Stimulated activated CD8-positive, alpha-beta memory T cell treated with anti-CD3 and anti-CD28 coated beads, Interleukin-4, amount 100 ng/mL, for 1 hour (primary cell): Measurements from ENCODE around the gene VPS51.
A peak's percentile ranks its signal among the peaks of the same experiment; 100 is the strongest.
"Not testable (repeated sequence)": the region's sequence is repeated elsewhere in the genome, so short reads cannot be mapped to it uniquely, and the experiment has no call there.

Experiments
- DNase-seq, 2 donors: peaks; one replicate each; pipeline ENCODE4 v3.0.0-alpha.2; 2020; ENCODE audit warnings: low read depth in 2 of 2, low spot score in 1 of 2

The VPS51 gene

DNA sequence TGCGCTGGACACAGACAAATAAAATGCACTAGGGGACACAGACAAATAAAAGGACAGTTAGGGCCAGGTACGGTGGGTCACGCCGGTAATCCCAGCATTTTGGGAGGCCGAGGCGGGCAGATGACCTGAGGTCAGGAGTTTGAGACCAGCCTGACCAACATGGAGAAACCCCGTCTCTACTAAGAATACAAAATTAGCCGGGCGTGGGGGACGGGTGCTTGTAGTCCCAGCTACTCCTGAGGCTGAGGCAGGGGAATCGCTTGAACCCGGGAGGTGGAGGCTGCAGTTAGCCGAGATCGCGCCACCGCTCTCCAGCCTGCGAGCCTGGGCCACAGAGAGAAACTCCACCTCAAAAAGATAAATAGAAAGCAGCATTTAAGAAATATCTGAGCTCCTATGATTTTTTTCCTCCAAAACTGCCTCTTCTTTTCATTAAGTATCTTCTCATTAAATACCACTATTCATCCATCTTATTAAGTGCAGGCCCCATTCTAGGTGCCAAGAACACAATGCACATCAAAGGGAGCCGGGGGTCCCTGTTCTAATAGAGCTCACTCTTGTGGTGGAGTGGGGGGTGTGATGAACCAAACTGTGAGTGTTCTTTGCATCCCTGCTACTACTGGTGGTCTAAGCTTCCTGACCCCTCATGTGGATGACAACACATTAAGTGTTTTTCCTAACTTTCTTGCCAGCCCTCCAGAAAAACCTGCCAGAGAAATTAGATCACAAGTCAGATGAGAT lies 22.3 kb downstream of the VPS51 start:
- no peak for DNase-seq

DNA sequence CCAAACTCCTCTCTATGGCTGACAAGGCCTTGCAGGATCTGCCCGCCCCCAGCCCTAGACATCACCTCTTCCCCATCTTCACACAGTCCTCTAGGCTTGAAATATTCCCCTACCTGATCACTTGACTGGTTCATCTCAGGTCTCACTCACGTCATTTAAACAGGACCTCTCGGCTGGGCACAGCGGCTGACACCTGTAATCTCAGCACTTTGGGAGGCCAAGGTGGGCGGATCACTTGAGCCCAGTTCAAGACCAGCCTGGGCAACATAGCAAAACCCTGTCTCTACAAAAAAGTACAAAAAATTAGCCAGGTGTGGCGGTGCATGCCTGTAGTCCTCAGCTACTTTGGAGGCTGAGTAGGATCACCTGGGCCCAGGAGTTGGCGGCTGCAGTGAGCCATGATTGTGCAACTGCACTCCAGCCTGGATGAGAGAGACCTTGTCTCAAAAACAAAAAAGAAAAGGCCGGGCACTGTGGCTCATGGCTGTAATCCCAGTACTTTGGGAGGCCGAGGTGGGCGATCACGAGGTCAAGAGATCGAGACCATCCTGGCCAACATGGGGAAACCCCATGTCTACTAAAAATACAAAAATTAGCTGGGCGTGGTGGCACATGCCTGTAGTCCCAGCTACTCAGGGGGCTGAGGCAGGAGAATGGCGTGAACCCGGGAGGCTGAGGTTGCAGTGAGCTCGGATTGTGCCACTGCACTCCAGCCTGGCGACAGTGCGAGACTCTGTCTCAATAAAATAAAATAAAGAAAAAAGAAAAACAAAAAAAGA lies 23.1 kb downstream of the VPS51 start:
- DNase-seq, result not testable (repeated sequence)

DNA sequence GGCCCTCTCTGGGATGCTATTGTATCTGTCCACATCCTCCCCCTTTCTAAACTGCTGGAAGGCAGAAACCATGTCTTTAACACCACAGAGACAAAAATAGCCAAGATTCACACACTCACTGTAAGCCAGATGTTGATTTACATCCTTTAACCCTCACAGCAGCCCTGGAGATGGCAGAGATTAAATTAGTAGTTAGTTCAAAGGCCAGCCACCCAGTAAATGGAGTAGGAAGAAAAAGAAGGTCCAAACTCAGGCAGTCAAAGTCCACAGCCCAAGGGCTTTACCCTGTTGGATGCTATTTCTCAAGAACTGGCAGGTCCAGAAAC lies 23.6 kb downstream of the VPS51 start:
- DNase-seq, result no peak

DNA sequence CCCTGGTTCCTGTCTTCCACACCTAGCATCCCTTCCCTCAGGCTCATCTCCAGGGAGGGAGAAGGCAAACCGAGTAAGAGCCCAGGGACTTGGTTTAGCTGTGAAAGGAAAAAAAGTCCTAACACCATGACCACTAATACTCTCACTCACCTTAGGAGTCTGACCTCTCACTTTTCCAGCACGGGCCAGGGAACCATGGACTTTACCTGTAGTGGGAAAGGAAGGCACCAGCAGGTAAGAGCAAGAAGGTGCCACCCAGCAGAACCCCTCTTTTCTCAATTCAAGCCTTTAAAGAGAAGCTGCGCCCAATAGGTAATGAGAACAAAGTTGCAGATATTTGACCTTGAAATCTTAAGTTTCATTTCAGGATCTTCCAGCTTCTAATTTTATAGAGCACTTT lies 24.8 kb downstream of the VPS51 start:
- no peak for DNase-seq

DNA sequence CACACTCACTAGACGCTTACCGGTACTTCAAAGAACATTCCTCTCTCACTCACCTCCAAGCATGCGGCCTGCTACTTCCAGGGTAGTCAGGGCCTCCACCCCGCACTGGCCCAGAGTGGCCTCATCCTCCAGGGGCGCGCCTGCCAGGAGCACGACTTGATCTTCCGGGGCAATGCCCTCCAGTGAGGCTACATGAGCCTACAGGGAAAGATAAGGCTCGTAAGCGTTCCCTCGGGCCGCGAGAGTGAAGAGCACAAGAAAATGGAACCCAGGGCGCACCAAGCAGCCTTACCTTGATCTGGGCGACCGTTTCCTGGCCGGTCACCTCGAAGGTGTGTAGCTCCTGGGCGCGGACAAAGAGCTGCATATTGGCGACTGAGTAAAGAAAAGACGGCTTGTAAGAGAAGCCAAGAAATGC lies 25.4 kb downstream of the VPS51 start:
- DNase-seq, result no peak

DNA sequence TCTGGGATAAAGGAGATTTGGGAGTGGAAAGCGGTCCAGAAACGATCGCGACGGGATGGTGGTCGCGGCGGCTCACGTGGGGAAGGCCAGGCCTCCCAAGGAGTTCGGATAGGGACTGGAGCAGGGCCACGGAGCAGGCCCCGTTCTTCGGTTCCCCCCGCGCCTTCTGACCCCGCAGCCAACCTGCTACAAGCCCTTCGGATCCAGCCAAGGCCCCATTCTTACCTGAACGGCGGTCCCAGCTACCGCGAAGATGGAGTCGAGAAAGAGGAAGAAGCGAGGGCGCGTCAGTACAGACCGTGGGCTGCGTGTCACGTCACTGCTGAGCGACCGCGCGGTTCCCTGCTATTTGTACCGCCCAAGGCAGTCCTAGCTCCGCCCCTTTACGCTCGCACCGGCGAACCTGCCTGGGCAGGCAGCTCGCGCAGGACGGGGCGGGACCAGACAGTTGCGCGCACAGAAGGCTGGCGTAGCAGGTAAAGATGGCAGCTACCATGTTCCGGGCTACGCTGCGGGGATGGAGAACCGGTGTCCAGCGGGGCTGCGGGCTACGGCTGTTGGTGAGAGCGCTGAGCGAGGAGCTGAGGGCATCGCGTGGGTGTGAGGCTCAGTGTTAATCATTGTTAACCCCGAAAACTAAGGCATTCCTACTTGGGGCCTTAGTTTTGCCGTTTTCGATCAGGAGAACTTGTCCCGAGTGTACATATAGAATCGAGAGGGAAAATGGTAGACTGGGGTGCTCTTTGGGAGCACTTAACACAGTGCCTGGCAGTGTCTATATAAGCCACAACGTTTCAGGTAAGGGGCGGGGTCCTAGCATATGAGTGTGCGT lies 26.1 kb downstream of the VPS51 start, which contains the start of the genes FAU and MRPL49:
TSS of gene FAU (minus strand) at position 270 of the 832 bp plus-strand sequence. CDS start 321 bp downstream, outside the sequence.
TSS of gene MRPL49 (plus strand) at position 457 of the 832 bp plus-strand sequence. CDS start at position 483, 26 bp downstream.
- peak; percentile 96 to 98 for DNase-seq

DNA sequence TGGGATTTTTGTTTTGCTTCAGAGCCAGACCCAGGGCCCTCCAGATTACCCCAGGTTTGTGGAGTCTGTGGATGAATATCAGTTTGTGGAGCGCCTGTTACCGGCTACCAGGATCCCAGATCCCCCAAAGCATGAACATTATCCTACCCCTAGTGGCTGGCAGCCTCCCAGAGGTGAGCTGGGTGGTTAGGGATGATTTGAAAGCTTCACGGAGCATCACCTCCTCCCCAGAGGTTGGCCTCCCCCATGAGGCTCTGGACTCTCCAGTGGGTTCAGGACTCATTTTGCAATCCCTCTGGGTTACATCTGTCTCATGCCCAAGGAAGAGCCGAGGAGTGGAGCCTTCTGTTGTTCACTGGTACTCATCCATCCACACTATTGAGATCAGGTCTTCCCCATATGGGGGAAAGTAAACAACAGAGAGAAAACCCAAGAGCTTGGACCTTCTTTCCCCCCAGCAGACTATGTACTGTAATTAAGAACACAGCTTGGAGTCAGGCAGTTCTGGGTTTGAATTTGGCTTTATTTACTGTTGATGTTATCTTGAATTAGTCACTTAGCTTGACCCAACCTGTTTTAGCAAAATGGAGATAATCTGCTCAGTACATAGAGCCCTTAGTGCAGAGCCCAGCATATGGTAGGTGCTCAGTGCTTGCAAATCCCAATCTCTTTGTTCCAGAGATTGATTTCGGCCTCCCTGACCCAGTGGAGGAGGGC lies 28.6 kb downstream of the VPS51 start:
- DNase-seq, result no peak

DNA sequence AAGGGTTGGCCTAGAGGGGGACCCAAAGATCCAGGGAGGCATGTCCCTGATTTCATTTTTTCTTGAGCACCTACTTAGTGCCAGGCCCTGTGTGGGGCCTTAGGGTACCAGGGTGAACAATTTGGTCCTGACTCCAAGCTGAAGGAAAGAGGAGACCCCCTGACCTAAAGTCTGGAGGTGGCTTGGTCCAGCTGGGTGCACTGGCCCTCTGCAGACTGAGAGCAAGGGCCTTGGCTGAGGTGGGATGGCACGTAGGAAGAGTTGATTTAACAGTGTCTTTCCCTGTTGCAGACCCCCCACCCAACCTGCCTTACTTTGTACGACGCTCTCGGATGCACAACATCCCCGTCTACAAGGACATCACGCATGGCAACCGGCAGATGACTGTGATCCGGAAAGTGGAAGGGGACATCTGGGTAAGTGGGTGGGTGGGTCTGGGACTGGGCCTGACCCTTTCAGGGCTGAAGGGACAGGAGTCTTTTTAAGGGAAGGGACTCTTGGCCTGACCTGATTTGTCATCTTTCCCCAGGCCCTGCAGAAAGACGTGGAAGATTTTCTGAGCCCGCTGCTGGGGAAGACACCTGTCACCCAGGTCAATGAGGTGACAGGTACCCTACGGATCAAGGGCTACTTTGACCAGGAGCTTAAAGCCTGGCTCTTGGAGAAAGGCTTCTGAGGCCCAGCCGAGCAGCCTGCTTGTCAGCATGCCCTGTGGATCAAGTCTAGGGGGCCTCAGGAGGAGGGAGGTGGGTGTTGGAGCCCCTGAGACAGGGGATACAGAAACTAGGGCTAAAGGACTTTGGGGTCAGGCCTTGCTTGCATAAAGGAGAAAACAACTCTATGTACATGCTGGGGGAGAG lies 29.4 kb downstream of the VPS51 start:
- no peak for DNase-seq

DNA sequence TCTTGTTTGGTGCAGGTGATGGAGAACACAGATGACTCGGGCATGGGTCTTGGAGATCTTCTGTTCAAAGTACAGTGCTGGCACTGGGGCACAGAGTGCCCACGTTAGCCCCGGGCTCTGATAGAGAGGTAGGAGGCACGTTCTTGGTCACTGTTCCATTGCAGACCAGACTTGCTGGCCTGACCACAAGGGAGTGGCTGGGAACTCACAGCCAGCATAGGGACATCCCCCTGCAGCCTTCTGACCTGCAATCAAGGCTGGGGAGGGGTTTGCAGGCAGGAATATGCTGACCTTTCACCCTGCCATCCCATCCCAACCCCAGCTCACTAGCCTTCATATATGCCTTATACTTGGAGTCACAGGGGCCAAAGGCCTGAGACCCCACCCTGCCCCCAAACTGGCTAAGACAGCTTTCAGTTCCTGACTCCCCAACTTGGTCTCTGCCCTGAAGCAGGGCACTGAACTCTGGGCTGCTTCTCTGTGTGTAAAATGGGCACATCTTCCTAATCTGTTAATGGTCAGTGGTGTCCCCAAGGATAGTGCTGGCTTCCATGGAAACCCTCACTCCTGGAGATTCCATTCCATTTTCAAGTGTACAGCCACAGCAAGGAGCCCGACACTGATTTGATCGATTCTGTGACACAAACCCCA lies 30.7 kb downstream of the VPS51 start:
- no peak for DNase-seq

DNA sequence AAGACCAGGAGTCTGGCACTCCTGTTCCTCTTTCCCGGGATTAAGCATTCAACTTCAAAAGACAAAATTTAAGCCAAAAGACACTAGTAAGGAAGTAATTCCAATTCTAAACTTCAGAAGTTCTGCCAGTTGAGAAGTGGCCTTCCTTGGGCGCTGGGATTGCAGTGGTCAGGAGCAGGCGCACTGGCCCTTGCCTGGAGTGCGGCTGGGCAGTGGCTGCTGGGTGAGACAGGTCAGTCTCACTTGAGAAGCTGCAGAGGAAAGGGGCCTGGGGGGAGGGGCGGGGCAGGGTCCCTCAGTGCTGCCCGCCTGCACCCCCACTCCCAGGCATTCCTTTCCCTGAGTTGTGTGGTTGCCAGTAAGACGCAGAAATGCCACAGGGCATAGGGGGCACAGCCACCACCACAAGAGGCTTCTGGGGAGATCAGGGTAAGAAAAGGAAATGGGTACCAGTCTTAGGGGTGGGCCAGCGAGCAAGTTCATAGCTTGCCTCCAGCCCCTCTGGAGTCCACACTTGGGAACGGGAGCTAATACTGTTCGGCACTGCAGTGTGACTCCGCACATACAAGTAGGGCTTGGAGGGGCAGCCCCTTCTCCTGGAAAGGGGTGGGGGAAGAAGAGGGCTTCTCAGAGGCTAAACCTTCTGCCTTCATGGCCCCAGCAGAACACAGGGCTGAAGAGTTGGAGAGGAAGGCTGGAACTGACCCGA lies 31.6 kb downstream of the VPS51 start:
- DNase-seq, result no peak

DNA sequence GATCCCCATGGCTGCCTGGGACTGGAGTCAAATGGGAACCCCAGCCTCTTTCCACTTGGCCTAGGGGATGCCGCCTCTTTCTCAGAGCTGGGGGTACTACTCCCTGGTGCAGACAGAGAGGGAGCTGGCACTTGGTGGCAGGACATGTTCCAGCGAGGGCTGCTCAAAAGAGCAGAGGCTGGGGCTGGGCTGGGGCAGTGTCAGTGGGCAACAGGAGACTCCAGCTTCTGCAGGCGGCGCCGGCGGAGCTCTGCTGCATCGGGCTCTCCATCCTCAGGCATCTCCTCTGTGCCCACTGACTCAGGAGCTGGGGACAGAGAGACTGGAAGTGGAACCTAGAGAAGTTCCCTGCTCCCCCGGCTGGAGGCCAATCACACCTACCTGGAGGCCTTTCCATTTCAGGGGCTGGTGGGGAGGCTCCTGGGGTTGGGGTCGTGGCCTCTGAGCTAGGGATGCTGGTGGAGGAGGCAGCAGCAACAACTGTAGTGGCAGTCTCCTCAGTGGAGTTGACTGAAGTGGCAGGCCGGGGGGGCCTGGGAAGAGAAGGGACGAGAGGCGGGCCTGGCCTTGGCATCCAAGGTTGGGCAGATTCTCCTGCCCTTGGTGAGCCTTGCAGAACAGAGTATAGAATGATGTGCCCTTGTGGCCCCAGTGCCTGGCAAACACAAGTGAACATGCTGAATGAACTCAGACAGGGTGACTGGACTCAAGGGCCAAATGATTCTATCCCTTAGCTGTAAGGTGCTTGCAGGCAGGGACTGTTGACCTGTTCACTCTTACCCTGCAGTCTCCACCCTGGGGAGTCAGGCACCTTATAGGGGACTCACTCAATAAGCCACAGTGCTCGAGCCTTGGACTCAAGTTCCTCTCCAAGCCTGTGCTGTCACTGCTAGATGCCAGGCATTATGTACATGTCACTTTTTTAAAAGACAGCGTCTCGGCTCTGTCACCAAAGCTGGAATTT lies 32.5 kb downstream of the VPS51 start:
- DNase-seq, result no peak

DNA sequence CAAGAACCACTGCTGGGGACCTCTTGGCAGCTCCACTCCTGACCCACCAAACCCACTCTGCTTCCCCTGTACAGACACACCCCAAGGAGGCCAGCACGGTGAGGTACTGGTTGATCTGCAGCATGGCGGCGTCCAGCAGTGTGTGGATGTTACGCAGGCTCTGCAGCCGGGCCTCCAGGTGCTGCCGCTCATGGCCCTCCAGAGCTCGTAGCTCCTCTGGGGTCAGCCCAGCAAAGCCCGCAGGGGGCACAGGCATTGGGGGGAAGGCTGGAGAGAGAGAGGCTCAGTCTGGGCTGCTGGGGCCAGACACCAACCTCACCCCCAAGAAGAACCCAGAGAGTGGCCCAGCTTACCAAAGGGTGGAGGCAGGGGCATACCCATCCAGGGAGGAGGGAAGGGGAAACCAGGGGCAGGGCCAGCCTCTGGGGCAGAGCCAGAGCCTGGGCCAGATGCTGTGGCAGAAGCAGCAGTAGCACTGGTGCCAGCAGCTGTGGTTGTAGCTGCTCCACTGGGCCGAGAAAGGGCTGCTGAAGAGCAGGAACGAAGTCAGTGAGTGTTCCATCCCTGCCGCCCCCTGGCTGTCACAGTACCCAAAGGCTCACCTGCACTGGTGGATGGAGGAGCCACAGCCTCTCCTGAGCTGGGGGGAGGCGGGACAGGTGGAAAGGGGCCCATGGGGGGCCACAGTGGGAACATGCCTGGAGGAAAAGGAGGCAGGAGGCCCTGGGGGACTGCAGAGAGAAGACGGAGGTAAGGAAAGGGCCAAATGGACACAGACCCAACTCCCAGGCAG lies 33.8 kb downstream of the VPS51 start:
- DNase-seq, result no peak

DNA sequence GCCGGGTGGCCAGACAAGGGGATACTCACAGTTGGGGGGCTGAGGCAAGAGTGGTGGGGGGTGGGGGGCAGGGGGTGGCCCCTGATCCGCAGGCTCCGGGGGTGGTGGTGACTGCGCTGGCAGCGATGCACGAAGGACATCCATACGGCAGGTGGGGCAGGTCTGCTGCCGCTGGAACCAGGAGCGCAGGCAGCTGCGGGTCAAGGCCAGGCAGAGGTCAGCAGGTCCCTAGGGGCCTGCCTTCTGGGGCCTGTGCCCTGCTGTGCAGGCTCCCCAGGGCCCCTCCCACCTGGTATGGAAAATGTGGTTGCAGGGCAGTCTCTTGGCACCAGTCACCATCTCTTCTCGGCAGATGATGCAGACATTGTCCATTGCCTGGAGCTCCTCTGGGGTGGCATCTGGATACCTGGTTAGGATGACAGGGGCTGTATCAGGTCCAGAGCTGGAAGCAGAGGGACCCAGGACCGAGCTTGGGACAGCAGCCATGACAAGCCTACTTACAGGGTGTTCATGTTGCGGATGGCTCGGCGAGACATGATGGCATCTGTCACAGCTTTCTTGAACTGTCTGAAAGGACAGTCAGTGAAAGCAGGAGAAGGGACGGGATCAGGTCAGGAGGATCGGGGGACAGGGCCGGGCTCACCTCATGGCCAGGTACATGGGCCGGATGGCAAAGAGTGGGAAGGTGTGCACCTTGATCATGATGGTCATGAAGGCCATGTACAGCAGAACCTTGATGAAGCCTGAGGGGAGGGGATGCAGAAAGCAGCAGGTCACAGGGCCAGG lies 34.8 kb downstream of the VPS51 start:
- DNase-seq, result no peak

DNA sequence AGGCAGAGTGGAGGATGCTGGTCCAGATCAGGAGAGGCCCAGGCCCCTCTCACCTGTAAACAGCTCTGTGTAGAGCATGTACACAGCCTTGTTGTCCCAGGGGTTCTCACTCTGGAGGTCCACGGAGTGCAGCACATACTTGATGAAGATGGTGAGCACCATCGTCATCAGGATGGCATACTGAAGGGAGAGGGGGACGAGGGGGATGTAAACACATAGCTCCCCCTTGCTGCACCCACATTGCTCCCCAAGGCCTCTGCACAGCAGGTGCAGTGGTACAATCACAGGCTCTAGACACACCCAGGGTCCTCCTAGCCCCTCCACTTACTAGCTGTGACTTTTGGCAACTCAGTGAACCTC lies 35.4 kb downstream of the VPS51 start:
- no peak for DNase-seq

DNA sequence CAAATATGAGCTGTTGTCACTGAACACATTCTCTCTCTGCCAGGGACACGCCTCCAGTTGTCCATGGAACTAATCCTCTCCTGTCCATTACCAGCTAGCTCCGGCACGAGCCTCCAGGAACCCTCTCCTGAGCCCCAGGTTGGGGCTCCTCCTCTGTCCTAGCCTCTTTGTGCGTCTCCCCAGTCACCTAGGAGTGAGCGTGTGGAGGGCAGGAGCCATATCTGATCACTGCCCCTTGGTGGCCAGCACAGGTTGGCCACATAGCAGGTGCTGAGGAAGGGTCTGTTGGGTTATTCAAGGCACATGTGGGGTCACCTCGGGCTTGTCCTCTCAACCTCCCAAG lies 35.9 kb downstream of the VPS51 start:
- DNase-seq, result no peak

DNA sequence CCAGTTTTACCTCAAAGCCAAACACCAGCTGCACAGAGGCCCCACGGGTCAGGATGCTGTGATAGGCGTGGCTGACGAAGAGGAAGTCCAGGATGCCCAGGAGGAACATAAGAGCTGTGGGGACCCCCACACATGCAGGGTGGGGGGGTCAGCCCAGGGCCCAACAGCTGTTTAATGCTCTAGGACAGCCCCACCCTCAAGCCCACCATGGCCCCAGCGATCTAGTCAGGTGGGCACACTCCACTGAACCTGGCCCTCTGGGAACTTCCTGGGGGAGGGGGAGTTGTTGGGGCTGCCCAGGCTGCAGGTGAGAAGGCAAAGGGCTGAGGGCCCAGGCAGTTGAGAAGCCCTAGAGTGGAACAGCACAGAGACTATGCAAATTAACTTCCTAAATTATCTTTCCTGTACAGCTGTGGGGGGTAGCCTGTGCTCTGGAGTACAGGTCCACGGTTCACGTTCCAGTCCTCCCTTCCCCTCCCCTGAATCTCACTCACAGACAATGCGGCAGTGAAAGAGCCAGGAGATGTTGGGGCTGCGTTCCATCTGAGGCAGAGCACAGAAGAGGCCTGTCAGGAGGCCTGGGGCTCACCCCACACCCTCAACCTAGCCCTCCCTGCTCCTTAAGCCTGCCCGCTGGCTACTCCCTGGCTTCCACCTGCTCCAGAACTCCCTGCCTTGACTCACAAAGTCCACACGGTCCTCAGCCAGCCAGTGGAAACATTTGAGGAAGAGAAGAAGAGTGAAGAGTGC lies 36.4 kb downstream of the VPS51 start:
- no peak for DNase-seq
